Astrocyte (in vitro differentiated cells and primary cell): ENCODE measurements around the gene ATP11A. TPM values are rescaled to one million over a fixed set of nuclear protein-coding genes. Genes with fewer than 3 reads are reported as not detected.
A peak's percentile ranks its signal among the peaks of the same experiment; 100 is the strongest.
"Not testable (repeated sequence)": the region's sequence is repeated elsewhere in the genome, so short reads cannot be mapped to it uniquely, and the experiment has no call there.

ENCODE experiments used
- DNase-seq: peaks from one replicate; pipeline ENCODE4 v3.0.0-alpha.2; 2010; ENCODE audit warnings: low read depth
- FAIRE-seq: peaks from 2 replicates; lab custom pipeline; 2011; peaks lifted over from hg19 to GRCh38; lab: Jason Lieb, UNC
- H2AFZ ChIP-seq: 2 replicates; pipeline ENCODE4 v1.6.0; 2012; ENCODE audit warnings: low read depth, low read length, inconsistent platforms
- H3K27ac ChIP-seq: 2 replicates; pipeline ENCODE4 v1.5.1; 2011; ENCODE audit warnings: low read depth, low read length, inconsistent platforms
- H3K27me3 ChIP-seq: 2 replicates; pipeline ENCODE4 v1.6.0; 2011; ENCODE audit warnings: low read length, inconsistent platforms; ENCODE audit not compliant: insufficient read depth
- H3K36me3 ChIP-seq: 2 replicates; pipeline ENCODE4 v1.5.1; 2011; ENCODE audit warnings: low read length, inconsistent platforms; ENCODE audit not compliant: insufficient read depth
- H3K4me1 ChIP-seq: 2 replicates; pipeline ENCODE4 v1.5.1; 2011; ENCODE audit warnings: low read length, inconsistent platforms; ENCODE audit not compliant: insufficient read depth
- H3K4me2 ChIP-seq: 2 replicates; pipeline ENCODE4 v1.6.0; 2012; ENCODE audit warnings: low read length, inconsistent platforms
- H3K4me3 ChIP-seq: 2 replicates; pipeline ENCODE4 v1.5.1; 2011; ENCODE audit warnings: low read depth, mild to moderate bottlenecking, low read length, inconsistent platforms; ENCODE audit not compliant: insufficient read depth
- H3K79me2 ChIP-seq: 2 replicates; pipeline ENCODE4 v1.6.0; 2012; ENCODE audit warnings: mild to moderate bottlenecking, low read length, inconsistent platforms; ENCODE audit not compliant: insufficient read depth
- H3K9ac ChIP-seq: 2 replicates; pipeline ENCODE4 v1.6.0; 2012; ENCODE audit warnings: mild to moderate bottlenecking, low read length, inconsistent platforms
- H3K9me3 ChIP-seq: 2 replicates; pipeline ENCODE4 v1.5.1; 2012; ENCODE audit warnings: low read depth, mild to moderate bottlenecking, low read length, inconsistent platforms; ENCODE audit not compliant: insufficient read depth
- H4K20me1 ChIP-seq: 2 replicates; pipeline ENCODE4 v1.6.0; 2012; ENCODE audit warnings: low read length, inconsistent platforms; ENCODE audit not compliant: insufficient read depth
- H3K27ac Mint-ChIP-seq: one replicate; pipeline ENCODE4 v1.8.0; 2021; ENCODE audit warnings: mild to moderate bottlenecking, mixed read lengths; ENCODE audit not compliant: unreplicated experiment
- H3K27me3 Mint-ChIP-seq: one replicate; pipeline ENCODE4 v1.8.0; 2021; ENCODE audit warnings: low read depth, mixed read lengths; ENCODE audit not compliant: unreplicated experiment
- H3K36me3 Mint-ChIP-seq: one replicate; pipeline ENCODE4 v1.8.0; 2021; ENCODE audit warnings: low read depth, mixed read lengths; ENCODE audit not compliant: unreplicated experiment
- H3K4me1 Mint-ChIP-seq: one replicate; pipeline ENCODE4 v1.8.0; 2021; ENCODE audit warnings: low read depth, mixed read lengths; ENCODE audit not compliant: unreplicated experiment
- H3K4me3 Mint-ChIP-seq: one replicate; pipeline ENCODE4 v1.8.0; 2021; ENCODE audit warnings: mild to moderate bottlenecking, moderate library complexity, mixed read lengths; ENCODE audit not compliant: unreplicated experiment
- H3K9me3 Mint-ChIP-seq: one replicate; pipeline ENCODE4 v1.8.0; 2021; ENCODE audit warnings: mild to moderate bottlenecking, mixed read lengths; ENCODE audit not compliant: unreplicated experiment
- CTCF ChIP-seq: IDR thresholded peaks from 2 replicates; pipeline ENCODE4 v1.5.1; 2011; ENCODE audit warnings: low read depth, mild to moderate bottlenecking, inconsistent platforms, low read length, moderate library complexity; ENCODE audit not compliant: insufficient read depth
- EZH2 ChIP-seq: IDR thresholded peaks from 2 replicates; pipeline ENCODE4 v1.6.1; 2012; ENCODE audit warnings: mild to moderate bottlenecking, low read length, inconsistent platforms; ENCODE audit not compliant: insufficient read depth
- total RNA-seq: library from RNA; stranded (reverse); gene quantifications from 2 replicates; pipeline ENCODE4 v1.2.1, GENCODE V29; 2021

Gene ATP11A
- total RNA-seq, 1 donor from 2014 or later = 38.9 TPM

- H2AFZ ChIP-seq = no peak overlapping the region
- H3K27ac ChIP-seq = no peak overlapping the region
- no peaks in the 10 kb centered on the region for H3K27me3 ChIP-seq
- H3K9me3 ChIP-seq = no peaks in the 10 kb centered on the region
- no peak overlapping the region for H3K4me3 ChIP-seq
- DNase-seq (peak; percentile 39), FAIRE-seq (no peak)
- peaks cover 7% of the 10 kb centered on the region for H3K4me1 ChIP-seq
- Mint-ChIP-seq H3K27me3 (no peaks in the 10 kb centered on the region), H3K27ac (no peak overlapping the region), H3K36me3 (peaks cover 5% of the 10 kb centered on the region), H3K4me3 (no peak overlapping the region), H3K9me3 (no peaks in the 10 kb centered on the region), H3K4me1 (no peaks in the 10 kb centered on the region)
- no peak overlapping the region for H3K9ac ChIP-seq
- no peak for TF ChIP-seq CTCF
- no peak for TF ChIP-seq EZH2
- no peaks in the 10 kb centered on the region for H3K79me2 ChIP-seq
- H3K36me3 ChIP-seq = no peaks in the 10 kb centered on the region
- H4K20me1 ChIP-seq = no peaks in the 10 kb centered on the region
- H3K4me2 ChIP-seq = no peak overlapping the region
Observed at GRCh38 chr13:112859817-112860190, 170.0 kb downstream of the ATP11A start.

- no peak for TF ChIP-seq EZH2
- TF ChIP-seq CTCF = no peak
- DNase-seq = no peak
Observed at GRCh38 chr13:112861876-112862615, 172.2 kb downstream of the ATP11A start.

GRCh38 chr13:112863356-112863755, 173.5 kb downstream of the ATP11A start:
- H3K79me2 ChIP-seq, H3K27me3 ChIP-seq, H4K20me1 ChIP-seq, H3K4me3 ChIP-seq, H3K4me1 Mint-ChIP-seq, H3K27me3 Mint-ChIP-seq, H3K36me3 ChIP-seq, H3K9me3 Mint-ChIP-seq, H3K27ac Mint-ChIP-seq, H3K27ac ChIP-seq, H3K4me2 ChIP-seq, H3K4me1 ChIP-seq, H3K36me3 Mint-ChIP-seq, H3K9me3 ChIP-seq, FAIRE-seq, H2AFZ ChIP-seq, DNase-seq, H3K4me3 Mint-ChIP-seq, H3K9ac ChIP-seq: not testable (repeated sequence)

More at GRCh38 chr13:112861876-112862615, 172.2 kb downstream of the ATP11A start:
- H3K4me2 ChIP-seq = no peak overlapping the region
- no peak overlapping the region for H3K27ac Mint-ChIP-seq
- no peaks in the 10 kb centered on the region for H3K36me3 ChIP-seq
- no peaks in the 10 kb centered on the region for H3K27me3 Mint-ChIP-seq
- no peak for FAIRE-seq
- H3K79me2 ChIP-seq = no peaks in the 10 kb centered on the region
- no peaks in the 10 kb centered on the region for H3K9me3 ChIP-seq
- no peak overlapping the region for H2AFZ ChIP-seq
- H3K4me1 Mint-ChIP-seq = no peaks in the 10 kb centered on the region
- no peak overlapping the region for H3K4me3 ChIP-seq
- H3K4me1 ChIP-seq = peaks cover 7% of the 10 kb centered on the region
- H3K4me3 Mint-ChIP-seq = no peak overlapping the region
- peaks cover 8% of the 10 kb centered on the region for H3K36me3 Mint-ChIP-seq
- H3K9me3 Mint-ChIP-seq = no peaks in the 10 kb centered on the region
- H4K20me1 ChIP-seq = no peaks in the 10 kb centered on the region
- H3K9ac ChIP-seq = no peak overlapping the region
- no peaks in the 10 kb centered on the region for H3K27me3 ChIP-seq
- H3K27ac ChIP-seq = no peak overlapping the region

GRCh38 chr13:112865478-112865877, 175.6 kb downstream of the ATP11A start:
- peaks cover 13% of the 10 kb centered on the region for H3K36me3 Mint-ChIP-seq
- not testable (repeated sequence) for DNase-seq, H3K27me3 Mint-ChIP-seq, H3K9me3 ChIP-seq, H3K9me3 Mint-ChIP-seq, H3K79me2 ChIP-seq, H3K36me3 ChIP-seq, H3K27ac ChIP-seq, FAIRE-seq, H3K4me1 ChIP-seq, H3K4me3 ChIP-seq, H4K20me1 ChIP-seq, H3K4me2 ChIP-seq, H3K27ac Mint-ChIP-seq, H3K27me3 ChIP-seq, H2AFZ ChIP-seq, H3K4me3 Mint-ChIP-seq, H3K4me1 Mint-ChIP-seq, H3K9ac ChIP-seq
